HG03135 (cell line): ENCODE data around the gene SYNJ2.

ENCODE experiments used
- ATAC-seq: cut with Tn5 transposase; IDR thresholded peaks from one replicate; pipeline ENCODE4 v1.9.1; 2021; ENCODE audit warnings: mild to moderate bottlenecking, moderate library complexity; ENCODE audit not compliant: unreplicated experiment

SYNJ2 gene

DNA sequence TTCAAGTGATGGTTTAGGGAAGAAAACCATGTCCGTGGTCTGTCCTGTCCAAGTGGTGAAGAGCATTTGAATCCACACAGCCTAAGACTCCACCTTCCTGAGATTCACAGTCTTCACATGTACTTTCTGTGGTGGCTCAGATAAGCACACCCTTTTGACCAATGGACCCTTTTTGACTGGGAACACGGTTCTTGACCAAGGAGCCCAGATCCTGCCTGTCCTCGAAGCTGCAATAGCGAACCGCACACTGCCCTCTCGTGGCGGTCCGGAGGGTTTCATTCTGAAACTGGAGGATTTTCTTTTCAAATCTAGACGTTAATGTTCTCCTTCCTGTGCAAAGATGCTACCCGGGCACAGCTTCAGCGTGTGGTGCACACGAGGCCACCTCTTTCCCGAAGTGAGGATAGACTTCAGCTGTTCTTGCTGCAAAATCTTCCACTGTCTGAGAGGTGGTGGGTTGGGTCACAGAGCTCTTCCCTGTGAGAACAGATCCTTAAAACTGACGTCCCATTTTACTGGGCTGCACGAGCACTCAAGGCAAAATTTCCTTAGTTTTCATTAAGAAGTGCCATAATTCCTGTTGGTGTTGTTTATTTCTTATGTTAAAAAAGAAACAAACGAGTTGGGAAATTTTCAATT is 90.5 kb downstream of the SYNJ2 start:
- ATAC-seq = no peak

DNA sequence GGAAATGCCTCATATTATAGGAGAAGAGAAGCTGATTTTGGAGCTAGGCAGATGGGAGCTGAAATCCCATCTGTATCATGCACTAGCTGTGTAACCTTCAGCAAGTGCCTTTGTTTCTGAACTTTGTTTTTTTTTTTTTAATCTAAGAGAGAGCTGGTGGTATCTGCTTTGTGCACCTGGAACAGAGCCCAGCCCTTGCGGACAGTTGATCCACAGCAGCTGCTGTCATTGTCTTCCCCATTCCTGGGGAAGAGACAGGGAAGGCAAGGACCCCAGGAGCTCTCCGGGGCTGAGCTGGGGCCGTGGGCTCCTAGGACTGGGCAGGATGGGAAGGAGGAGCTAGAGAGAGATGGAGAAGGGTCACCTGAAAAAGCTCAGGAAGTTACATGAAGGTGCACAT is 92.1 kb downstream of the SYNJ2 start:
- ATAC-seq = no peak

DNA sequence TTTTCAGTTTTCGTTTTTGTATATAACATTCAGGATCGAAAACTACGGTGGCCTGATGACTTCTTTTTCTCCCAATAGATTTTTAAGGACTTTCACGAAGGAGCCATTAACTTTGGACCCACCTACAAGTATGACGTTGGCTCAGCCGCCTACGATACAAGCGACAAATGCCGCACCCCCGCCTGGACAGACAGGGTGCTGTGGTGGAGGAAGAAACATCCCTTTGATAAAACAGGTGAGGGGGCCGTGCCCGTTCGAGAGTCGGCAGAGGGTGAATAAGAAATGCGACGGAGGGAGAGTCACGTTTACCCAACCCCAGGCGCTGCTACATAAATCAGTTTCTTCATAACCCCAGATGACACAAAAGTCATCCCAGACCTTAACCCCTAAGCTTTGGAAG is 94.9 kb downstream of the SYNJ2 start:
- no peak for ATAC-seq

- ATAC-seq = no peak
Measured at GRCh38 chr6:158077676-158078075, 96.0 kb downstream of the SYNJ2 start.

DNA sequence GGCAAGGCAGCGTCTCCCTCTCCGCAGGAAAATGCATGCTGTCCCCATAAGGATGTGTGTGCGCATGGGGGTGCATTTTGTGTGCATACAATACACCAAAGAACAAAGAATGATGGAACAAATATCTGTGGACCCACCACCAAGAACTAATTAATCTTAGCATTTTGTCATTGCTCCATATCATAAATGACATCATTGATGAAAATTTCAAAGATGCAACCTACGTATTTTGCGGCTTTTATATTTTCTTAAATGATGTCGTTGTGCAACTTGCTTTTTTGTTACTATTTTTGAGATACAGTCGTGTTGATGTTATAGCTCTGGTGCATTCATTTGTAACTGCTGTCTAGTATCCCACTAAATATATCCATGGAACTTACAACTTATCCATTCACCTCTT is 96.7 kb downstream of the SYNJ2 start:
- ATAC-seq = no peak

DNA sequence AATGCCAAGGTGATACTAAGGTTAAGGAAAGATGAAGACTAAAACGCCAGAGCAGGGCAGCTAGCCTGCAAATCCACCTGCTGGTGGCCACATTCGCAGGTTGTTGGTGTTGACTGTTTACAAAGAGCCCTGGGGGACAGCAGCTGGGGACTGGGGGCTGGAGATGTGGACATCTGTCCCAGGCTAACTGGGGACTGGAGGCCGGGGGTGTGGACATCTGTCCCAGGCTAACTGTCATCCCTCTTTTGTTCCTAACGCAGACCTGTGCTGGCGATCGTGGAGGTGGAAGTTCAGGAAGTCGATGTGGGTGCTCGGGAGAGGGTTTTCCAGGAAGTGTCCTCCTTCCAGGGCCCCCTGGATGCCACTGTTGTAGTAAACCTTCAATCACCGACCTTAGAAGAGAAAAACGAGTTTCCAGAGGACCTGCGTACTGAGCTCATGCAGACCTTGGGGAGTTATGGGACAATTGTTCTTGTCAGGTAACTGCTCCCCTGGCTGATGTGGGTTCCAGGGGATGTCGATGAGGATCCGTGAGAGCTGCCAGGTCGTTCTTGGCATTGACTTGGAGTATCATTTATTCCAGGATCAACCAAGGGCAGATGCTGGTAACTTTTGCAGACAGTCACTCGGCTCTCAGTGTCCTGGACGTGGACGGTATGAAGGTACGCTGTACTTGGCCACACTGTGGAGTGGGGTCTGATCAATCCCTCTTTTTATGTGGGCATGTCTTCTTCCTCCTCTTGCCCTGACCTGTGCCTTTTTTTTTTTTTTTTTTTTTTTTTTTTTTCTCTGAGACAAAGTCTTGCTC is 99.4 kb downstream of the SYNJ2 start:
- ATAC-seq = no peak

DNA sequence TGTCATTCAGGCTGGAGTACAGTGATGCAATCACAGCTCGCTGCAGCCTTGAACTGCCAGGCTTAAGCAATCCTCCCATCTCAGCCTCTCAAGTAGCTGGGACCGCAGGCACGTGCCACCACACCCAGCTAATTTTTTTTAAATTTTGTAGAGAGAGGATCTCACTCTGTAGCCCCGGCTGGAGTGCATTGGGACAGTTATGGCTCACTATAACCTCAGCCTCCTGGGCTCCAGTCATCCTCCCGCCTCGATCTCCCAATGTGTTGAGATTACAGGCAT is 99.9 kb downstream of the SYNJ2 start:
- ATAC-seq = no peak

DNA sequence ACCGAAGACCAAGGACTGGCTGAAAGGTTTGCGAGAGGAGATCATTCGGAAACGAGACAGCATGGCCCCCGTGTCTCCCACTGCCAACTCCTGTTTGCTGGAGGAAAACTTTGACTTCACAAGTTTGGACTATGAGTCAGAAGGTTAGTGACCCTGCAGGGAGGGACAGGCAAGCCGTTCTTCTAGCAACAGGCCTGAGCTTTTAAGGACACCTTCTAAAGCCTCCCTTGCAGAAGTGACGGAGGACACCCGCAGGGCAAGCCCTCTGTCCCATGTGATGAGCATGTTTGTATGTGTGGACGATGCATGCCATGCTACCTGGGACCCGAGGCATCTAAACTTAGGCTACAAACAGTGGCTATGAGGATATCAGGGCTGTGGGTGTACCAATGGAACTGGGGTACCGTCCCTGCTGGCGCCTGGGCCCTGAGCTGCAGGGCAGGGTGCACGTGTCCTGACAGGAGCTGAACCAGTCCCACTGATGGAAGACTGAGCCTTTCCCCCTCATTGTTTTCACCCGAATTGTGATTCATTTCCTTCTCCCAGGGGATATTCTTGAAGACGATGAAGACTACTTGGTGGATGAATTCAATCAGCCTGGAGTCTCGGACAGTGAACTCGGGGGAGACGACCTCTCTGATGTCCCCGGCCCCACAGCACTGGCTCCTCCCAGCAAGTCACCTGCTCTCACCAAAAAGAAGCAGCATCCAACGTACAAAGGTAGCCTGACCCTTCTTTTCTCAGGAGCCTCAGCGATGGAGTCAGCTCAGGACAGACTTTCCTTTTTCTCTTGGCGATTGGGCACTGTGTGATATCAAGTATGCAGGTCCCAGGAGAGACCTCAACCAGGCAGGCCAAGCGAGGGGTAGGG is 102.0 kb downstream of the SYNJ2 start:
- no peak for ATAC-seq

GRCh38 chr6:158085261-158086053 is 103.8 kb downstream of the SYNJ2 start:
- ATAC-seq = no peak

DNA sequence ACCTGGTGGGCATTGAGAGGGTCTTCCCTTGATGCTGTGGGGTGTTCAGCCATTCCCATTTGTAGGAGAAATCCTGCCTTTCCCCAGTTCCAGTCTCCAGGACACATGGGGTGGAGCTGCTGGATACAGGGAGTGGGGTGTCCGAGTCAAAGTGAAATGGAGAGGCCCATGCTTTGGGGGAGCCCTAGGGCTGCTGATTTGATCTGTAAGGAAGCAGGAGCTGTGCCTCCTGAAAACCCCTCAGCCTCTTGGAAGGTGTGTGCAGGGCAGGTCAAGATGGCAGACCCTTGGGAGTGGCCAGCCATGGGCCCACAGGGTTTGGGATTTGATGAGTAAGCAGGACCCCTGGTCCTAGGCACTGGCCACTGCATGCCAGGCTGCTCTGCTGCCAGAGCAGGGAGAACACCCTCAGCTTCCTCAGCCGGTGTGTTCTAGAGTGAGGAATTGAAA is 104.4 kb downstream of the SYNJ2 start:
- ATAC-seq = no peak

- ATAC-seq = no peak
Measured at GRCh38 chr6:158086504-158087223, 105.0 kb downstream of the SYNJ2 start.

DNA sequence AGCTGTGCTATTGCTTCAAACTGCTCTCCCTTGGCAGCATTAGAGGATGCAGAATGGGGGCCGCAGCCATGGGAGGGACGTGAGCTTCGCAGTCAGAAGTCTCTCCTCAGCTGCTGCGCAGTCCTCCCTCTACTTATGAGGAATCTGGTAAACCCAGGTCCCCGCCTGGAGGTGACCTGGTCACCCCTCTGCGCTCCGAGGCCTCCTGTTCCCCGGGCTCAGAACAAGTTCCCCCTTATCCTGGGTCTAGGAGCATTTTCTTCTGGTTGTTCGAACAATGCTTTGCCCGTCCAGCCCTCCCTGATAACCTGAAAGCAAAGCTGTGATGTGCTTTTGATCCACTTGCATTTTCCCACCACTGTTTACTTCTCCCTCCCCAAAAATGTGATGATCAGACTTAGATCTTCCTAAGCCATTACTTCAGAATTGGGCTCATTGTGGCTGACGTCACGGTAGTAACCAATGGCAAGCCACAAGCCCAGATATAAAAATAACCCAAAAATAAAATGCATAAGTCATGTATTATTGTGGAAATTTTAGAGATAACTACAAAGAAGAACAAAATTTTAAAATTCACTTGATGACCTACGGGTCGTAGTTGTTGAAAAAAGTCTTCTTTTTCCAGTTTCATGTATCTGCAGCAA is 105.7 kb downstream of the SYNJ2 start:
- ATAC-seq = no peak

DNA sequence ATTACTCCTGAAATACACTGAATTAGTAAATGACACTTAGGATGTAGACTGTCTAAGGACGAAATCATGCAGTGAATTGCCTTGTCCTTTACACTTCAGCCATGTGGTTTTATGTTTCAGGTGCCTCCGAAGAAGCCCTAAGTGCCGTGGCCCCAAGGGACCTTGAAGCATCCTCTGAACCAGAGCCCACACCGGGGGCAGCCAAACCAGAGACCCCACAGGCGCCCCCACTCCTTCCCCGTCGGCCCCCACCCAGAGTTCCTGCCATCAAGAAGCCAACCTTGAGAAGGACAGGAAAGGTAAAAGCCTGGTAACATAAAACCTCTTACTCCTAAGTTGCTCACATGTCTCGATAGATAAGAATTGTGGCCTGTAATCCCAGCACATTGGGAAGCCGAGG is 111.1 kb downstream of the SYNJ2 start:
- no peak for ATAC-seq

- no peak for ATAC-seq
Measured at GRCh38 chr6:158095031-158095430, 113.4 kb downstream of the SYNJ2 start.

DNA sequence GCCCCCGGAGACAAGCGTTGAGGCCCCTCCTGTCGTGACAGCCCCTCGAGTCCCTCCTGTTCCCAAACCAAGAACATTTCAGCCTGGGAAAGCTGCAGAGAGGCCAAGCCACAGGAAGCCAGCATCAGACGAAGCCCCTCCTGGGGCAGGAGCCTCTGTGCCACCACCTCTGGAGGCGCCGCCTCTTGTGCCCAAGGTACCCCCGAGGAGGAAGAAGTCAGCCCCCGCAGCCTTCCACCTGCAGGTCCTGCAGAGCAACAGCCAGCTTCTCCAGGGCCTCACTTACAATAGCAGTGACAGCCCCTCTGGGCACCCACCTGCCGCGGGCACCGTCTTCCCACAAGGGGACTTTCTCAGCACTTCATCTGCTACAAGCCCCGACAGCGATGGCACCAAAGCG is 114.0 kb downstream of the SYNJ2 start:
- ATAC-seq = no peak

- no peak for ATAC-seq
Measured at GRCh38 chr6:158103228-158103627, 121.6 kb downstream of the SYNJ2 start.

- no peak for ATAC-seq
Measured at GRCh38 chr6:158104696-158105095, 123.0 kb downstream of the SYNJ2 start.

DNA sequence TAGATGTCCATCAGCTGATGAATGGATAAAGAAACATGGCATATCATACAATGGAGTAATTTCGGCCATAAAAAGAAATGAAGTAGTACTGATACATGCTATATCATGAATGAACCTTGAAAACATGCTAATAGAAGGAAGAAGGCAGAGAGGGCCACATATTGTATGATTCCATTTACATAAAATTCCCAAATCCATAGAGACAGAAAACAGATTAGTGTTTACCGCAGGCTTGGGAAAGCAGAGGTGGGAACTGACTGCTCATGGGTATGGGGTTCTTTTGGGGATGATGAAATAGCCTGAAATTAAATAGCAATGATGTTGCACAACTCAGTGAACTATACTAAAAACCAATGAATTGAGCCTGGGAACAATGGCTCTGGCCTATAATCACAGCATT is 128.1 kb downstream of the SYNJ2 start:
- ATAC-seq = no peak

GRCh38 chr6:158110986-158111385 is 129.3 kb downstream of the SYNJ2 start:
- no peak for ATAC-seq

- no peak for ATAC-seq
Measured at GRCh38 chr6:158111987-158112386, 130.3 kb downstream of the SYNJ2 start.
